DMS114 treated with DMSO at 0.1 percent for 48 hours (cell line): Measurements from ENCODE around the gene UPK1B.

Source experiments
- DNase-seq: peaks from one replicate; lab custom pipeline; 2025; ENCODE audit not compliant: unreplicated experiment; lab: John Stamatoyannopoulos, UW

The UPK1B gene

GRCh38 chr3:119245778-119246177 lies 72.4 kb downstream of the UPK1B start:
- no peak for DNase-seq
